ENCODE measurements around the gene PLRG1.

Gene PLRG1

DNA sequence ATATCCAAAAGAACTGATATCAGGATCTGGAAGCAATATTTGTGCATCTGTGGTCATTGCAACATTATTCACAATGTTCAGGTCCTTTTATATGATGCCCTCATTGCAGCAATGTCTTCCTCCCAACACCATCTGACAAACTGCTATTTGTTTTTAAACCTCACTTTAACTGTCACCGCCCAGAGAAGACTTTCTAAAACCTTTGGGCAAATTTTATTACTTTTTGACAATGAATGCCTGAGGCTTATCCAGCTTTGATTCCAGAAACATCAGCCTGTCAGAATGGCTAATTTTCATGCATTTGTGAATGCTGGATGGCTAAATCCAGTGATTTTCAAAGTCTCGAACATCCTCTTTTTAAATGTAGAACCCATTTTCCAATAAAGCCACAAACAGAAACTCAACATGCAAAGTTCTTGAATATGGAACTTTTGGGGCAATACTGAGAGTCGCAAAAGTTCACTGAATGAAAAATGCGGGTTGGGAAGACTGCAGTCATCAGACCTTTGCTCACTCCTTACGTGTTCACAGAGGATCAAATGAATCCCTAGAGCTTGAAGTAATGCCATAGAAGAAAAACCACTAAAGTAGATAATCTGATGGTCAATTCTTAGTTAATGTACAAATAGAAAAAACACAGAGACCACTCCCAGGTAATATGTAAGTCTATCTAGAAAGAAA is 23.1 kb upstream of the PLRG1 start:
- no peak for TF ChIP-seq CTCF (IDR thresholded peaks at IDR 0.05; ENCODE audit: low read depth, low read length)
- no peak overlapping the region for H3K4me3 ChIP-seq (ENCODE audit: low read depth, low read length)

GRCh38 chr4:154569584-154569983 is 19.4 kb upstream of the PLRG1 start:
- no peak for TF ChIP-seq CTCF (IDR thresholded peaks at IDR 0.05; ENCODE audit: low read depth, low read length)
- H3K4me3 ChIP-seq (ENCODE audit: low read depth, low read length), result no peak overlapping the region

- TF ChIP-seq CTCF (IDR thresholded peaks at IDR 0.05; ENCODE audit: low read depth, low read length), result no peak
- H3K4me3 ChIP-seq (ENCODE audit: low read depth, low read length), result no peak overlapping the region
These were observed 18.8 kb upstream of the PLRG1 start for GRCh38 chr4:154569028-154569427.

GRCh38 chr4:154566639-154567204 is 16.5 kb upstream of the PLRG1 start:
- no peak overlapping the region for H3K4me3 ChIP-seq (ENCODE audit: low read depth, low read length)
- TF ChIP-seq CTCF (IDR thresholded peaks at IDR 0.05; ENCODE audit: low read depth, low read length), result no peak

DNA sequence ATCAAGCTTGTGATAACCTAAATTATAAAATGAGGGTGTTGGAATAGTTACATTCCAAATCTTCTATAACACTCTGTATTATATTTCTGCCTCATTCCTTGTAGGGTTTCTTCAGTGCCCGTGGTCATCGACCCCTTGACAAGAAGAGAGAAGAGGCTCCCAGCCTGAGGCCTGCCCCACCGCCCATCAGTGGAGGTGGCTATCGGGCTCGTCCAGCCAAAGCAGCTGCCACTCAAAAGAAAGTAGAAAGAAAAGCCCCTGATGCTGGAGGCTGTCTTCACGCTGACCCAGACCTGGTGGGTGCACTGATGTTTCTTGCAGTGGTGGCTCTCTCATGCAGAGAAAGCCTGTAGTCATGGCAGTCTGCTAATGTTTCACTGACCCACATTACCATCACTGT is 15.5 kb upstream of the PLRG1 start:
- H3K4me3 ChIP-seq (ENCODE audit: low read depth, low read length), result no peak overlapping the region
- TF ChIP-seq CTCF (IDR thresholded peaks at IDR 0.05; ENCODE audit: low read depth, low read length), result no peak

DNA sequence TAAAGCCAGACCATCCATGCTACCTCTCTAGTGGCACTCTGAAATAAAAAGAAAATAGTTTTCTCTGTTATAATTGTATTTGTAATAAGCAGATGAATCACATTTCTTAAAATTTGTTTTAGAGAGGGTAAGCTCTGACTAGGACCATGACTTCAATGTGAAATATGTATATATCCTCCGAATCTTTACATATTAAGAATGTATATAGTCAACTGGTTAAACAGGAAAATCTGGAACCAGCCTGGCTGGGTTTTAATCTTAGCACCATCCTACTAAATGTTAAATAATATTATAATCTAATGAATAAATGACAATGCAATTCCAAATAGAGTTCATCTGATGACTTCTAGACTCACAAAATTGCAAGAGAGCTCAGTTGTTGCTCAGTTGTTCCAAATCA is 14.1 kb upstream of the PLRG1 start:
- no peak overlapping the region for H3K4me3 ChIP-seq (ENCODE audit: low read depth, low read length)
- TF ChIP-seq CTCF (IDR thresholded peaks at IDR 0.05; ENCODE audit: low read depth, low read length), result no peak

GRCh38 chr4:154562697-154563254 is 12.6 kb upstream of the PLRG1 start, which contains the start of gene FGB:
TSS of gene FGB (plus strand) at chr4:154563011. CDS start at chr4:154563019, 8 bp downstream.
- H3K4me3 ChIP-seq (ENCODE audit: low read depth, low read length), result no peak within 1 kb of the TSS
- TF ChIP-seq CTCF (IDR thresholded peaks at IDR 0.05; ENCODE audit: low read depth, low read length), result no peak
